Measurements from ENCODE around the gene GABRB3. TPM values are rescaled to one million over a fixed set of nuclear protein-coding genes. Genes with fewer than 3 reads are reported as not detected.
A peak's percentile ranks its signal among the peaks of the same experiment; 100 is the strongest.

Gene GABRB3
- polyA plus RNA-seq, 3 donors: not detected

- Histone ChIP-seq H3K79me2 (ENCODE audit: insufficient read depth, low read length) (no peaks in the 10 kb centered on the region), H3K4me2 (replicated peaks; ENCODE audit: extremely low read depth, low read length, poor library complexity, severe bottlenecking) (no peak overlapping the region), H4K20me1 (ENCODE audit: insufficient read depth, low read length) (no peaks in the 10 kb centered on the region), H2AFZ (ENCODE audit: insufficient read depth, low read depth, low read length, poor library complexity, severe bottlenecking) (no peak overlapping the region), H3K4me3 (replicated peaks in 1 of 3; ENCODE audit: low read depth in 2 of 3, low read length in 3 of 3) (no peak overlapping the region), H3K27ac (ENCODE audit: low read depth in 1 of 2, low read length in 2 of 2) (no peak overlapping the region), H3K27me3 (ENCODE audit: control insufficient read depth in 2 of 2, insufficient read depth in 2 of 2, low read length in 2 of 2) (no peaks in the 10 kb centered on the region), H3K36me3 (replicated peaks in 1 of 2; ENCODE audit: control insufficient read depth in 1 of 2, insufficient read depth in 2 of 2, low read length in 2 of 2) (no peaks in the 10 kb centered on the region), H3K4me1 (ENCODE audit: control insufficient read depth in 1 of 2, insufficient read depth in 2 of 2, low read length in 2 of 2) (no peaks in the 10 kb centered on the region), H3K9me3 (replicated peaks in 1 of 2; ENCODE audit: control insufficient read depth in 1 of 2, insufficient read depth in 1 of 2, low read length in 2 of 2) (peaks cover 40 to 41% of the 10 kb centered on the region in 2 donors), H3K9ac (ENCODE audit: insufficient read depth, low read length, poor library complexity, severe bottlenecking) (no peak overlapping the region)
- Mint-ChIP-seq H3K4me3 (no peak overlapping the region), H3K4me1 (no peaks in the 10 kb centered on the region), H3K9me3 (peaks cover 5 to 40% (median 15%) of the 10 kb centered on the region in 7 donors), H3K27ac (peak overlapping the region in 1 of 7 donors; percentile 47), H3K36me3 (no peaks in the 10 kb centered on the region), H3K27me3 (ENCODE audit: low read depth in 3 of 3) (no peaks in the 10 kb centered on the region)
- intact Hi-C loops (cut with micrococcal nuclease): no loop called here
- 79% methylated on average over 5 of the region's 6 CpGs for WGBS (ENCODE audit: insufficient coverage)
- no peak for DNase-seq
- TF ChIP-seq CTCF (IDR thresholded peaks at IDR 0.05): no peak
These were observed 116.8 kb downstream of the GABRB3 start for GRCh38 chr15:26656080-26656479.

- H3K4me1 ChIP-seq (ENCODE audit: control insufficient read depth in 1 of 2, insufficient read depth in 2 of 2, low read length in 2 of 2): no peaks in the 10 kb centered on the region
- no peak overlapping the region for H3K27ac ChIP-seq (ENCODE audit: low read depth in 1 of 2, low read length in 2 of 2)
- H4K20me1 ChIP-seq (ENCODE audit: insufficient read depth, low read length): no peaks in the 10 kb centered on the region
- no peaks in the 10 kb centered on the region for H3K36me3 Mint-ChIP-seq
- no peaks in the 10 kb centered on the region for H3K27me3 ChIP-seq (ENCODE audit: control insufficient read depth in 2 of 2, insufficient read depth in 2 of 2, low read length in 2 of 2)
- H3K9me3 Mint-ChIP-seq: peaks cover 10 to 49% (median 24%) of the 10 kb centered on the region in 7 donors
- H3K4me2 ChIP-seq (replicated peaks; ENCODE audit: extremely low read depth, low read length, poor library complexity, severe bottlenecking): no peak overlapping the region
- WGBS (ENCODE audit: insufficient coverage): 38% methylated on average over 1 of the region's 1 CpG
- no peak overlapping the region for H3K4me3 ChIP-seq (replicated peaks in 1 of 3; ENCODE audit: low read depth in 2 of 3, low read length in 3 of 3)
- H3K9me3 ChIP-seq (replicated peaks in 1 of 2; ENCODE audit: control insufficient read depth in 1 of 2, insufficient read depth in 1 of 2, low read length in 2 of 2): peaks cover 52 to 57% of the 10 kb centered on the region in 2 donors
- intact Hi-C loops (cut with micrococcal nuclease): no loop called here
- no peaks in the 10 kb centered on the region for H3K79me2 ChIP-seq (ENCODE audit: insufficient read depth, low read length)
- no peak overlapping the region for H3K27ac Mint-ChIP-seq
- no peaks in the 10 kb centered on the region for H3K36me3 ChIP-seq (replicated peaks in 1 of 2; ENCODE audit: control insufficient read depth in 1 of 2, insufficient read depth in 2 of 2, low read length in 2 of 2)
- H3K27me3 Mint-ChIP-seq (ENCODE audit: low read depth in 3 of 3): peaks cover 0 to 1% (median 0%) of the 10 kb centered on the region in 3 donors
- no peak overlapping the region for H2AFZ ChIP-seq (ENCODE audit: insufficient read depth, low read depth, low read length, poor library complexity, severe bottlenecking)
- no peak for DNase-seq
- H3K4me3 Mint-ChIP-seq: no peak overlapping the region
- no peaks in the 10 kb centered on the region for H3K4me1 Mint-ChIP-seq
- no peak for TF ChIP-seq CTCF (IDR thresholded peaks at IDR 0.05)
- no peak overlapping the region for H3K9ac ChIP-seq (ENCODE audit: insufficient read depth, low read length, poor library complexity, severe bottlenecking)
These were observed 121.0 kb downstream of the GABRB3 start for GRCh38 chr15:26651909-26652308.

All from CD14-positive monocyte (primary cell).